AG09309 (cell line): ENCODE results near the gene CCND1.
A peak's percentile ranks its signal among the peaks of the same experiment; 100 is the strongest.

Experiments
- DNase-seq: peaks from one replicate; pipeline ENCODE4 v3.0.0-alpha.2; 2010; ENCODE audit warnings: low read depth
- H3K4me3 ChIP-seq: 2 replicates; pipeline ENCODE4 v1.5.1; 2011; ENCODE audit warnings: mild to moderate bottlenecking, low read depth, low read length, moderate library complexity; ENCODE audit not compliant: control insufficient read depth
- CTCF ChIP-seq: IDR thresholded peaks from 2 replicates; pipeline ENCODE4 v1.5.1; 2011; ENCODE audit warnings: mild to moderate bottlenecking, low read depth, low read length, inconsistent platforms; ENCODE audit not compliant: insufficient read depth, control insufficient read depth; ENCODE audit errors: missing control alignments

The CCND1 gene

GRCh38 chr11:69665669-69666068 lies 24.7 kb downstream of the CCND1 start:
- DNase-seq = no peak
- TF ChIP-seq CTCF = no peak
- H3K4me3 ChIP-seq = no peak overlapping the region

DNA sequence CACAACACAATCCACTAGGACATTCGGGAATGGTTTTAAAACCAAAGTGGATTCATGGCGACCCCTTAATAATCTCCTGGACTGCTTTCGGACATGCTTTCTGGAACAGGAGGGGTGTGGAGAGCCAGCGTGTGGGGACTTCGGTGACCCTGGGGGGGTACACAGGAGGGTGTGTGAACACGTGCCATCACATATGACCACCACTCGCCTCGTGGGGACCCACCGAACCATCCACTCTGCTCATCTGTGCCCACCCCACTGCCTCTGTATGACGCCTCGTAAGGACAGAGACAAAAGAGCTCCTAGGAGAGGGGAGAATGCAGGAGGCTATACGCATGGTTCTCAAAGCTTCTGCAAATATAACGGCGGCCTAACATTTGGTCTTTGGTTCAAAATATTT lies 25.3 kb downstream of the CCND1 start:
- no peak overlapping the region for H3K4me3 ChIP-seq
- DNase-seq = no peak
- no peak for TF ChIP-seq CTCF

DNA sequence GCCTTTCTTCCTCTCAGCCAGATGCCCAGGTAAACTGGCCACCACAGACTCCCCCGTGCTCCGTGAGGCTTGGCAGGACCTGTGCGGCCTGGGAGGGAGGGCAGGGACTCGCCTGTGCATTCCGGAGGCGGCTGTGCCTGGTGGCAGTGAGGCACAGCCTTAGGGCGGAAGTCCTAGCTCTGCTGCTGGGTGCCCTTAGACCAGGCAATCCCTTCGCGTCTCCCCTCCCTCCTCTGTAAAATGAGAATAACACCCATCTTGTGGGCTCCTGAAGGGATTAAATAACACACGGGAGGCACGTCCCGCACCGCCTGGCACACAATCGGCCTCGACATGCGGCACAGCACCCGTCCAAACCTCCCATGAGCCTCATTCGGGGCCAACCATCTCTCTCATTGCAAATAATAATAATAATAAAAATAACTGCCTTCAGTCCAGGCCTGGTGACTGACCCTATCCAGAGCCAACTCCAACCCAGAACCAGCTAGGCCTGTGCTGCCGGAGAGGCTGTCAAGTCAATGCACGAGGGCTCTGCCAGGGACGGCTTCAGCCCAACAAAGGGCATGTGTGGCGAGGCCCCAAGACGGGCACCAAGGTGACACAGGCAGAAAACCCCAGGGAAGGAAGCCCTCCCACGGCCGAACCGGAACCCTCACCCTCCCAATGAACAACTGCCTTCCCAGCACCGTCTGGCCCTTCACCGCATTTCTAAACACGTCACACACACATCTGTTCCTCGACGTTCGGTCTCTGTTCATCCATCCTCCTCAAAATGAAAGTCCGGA lies 26.0 kb downstream of the CCND1 start:
- no peak for DNase-seq
- no peak overlapping the region for H3K4me3 ChIP-seq
- TF ChIP-seq CTCF = no peak

- no peak for TF ChIP-seq CTCF
- H3K4me3 ChIP-seq = no peak overlapping the region
- no peak for DNase-seq
Measured at GRCh38 chr11:69667619-69668604, 27.0 kb downstream of the CCND1 start.

DNA sequence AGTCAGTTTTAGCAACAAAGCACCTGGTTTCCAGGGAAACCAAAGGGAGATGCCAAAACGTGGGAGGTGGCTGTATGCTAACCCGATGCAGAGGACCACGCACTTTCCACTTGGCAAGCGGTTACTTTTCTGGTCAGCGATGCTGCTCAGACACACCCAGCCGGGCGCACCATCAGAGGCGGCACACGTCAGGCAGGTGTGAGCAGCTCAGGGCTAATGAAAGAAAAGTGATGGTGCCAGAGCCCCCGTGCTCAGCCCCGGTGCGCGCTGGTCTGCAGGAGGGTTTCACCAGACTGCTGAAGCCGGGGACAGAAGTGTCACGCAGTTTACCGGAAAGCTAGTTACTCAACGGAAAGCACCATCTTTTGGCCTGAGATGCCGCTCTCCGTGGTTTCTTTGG lies 28.5 kb downstream of the CCND1 start:
- DNase-seq = no peak
- no peak overlapping the region for H3K4me3 ChIP-seq
- TF ChIP-seq CTCF = no peak

DNA sequence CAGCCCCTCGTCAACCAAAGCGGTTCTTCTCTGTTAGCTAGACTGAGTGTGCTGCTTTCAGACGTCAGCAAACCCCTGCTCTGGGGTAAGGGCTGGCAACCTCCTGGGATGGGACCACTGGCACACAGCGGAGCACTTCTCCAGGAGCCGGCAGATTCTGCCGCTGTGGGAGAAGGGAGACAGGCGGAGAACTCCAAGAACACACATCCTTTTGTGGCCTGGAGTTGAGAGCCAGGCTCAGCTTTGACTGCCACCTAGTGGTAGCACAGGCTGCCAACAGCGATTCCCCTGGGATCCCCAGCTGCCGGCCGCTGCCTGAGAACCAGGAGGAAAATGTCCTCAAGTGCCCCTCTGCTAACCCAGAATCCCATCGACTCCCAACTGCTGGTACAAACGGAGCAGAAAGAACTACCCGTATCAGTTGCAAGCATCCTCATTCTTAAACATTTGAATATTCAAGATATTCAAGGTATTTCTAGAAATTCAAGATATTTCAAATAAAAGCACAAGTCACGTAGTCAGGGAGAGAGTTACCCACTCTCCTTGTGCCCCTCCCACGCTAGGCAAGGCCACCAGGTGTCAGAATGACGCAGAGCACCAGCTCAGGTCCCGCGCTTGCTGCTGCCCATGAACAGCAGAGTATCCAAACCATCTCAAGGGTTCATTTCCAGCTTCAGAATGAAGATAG lies 29.3 kb downstream of the CCND1 start:
- H3K4me3 ChIP-seq = no peak overlapping the region
- TF ChIP-seq CTCF = peak; percentile 97
- peak; percentile 42 for DNase-seq
